Activated CD4-positive, CD25-positive, alpha-beta regulatory T cell treated with anti-CD3 and anti-CD28 coated beads, Interleukin-2, amount 50 U/mL, for 72 hours (primary cell): ENCODE data around the gene GLYATL1B.
"Not testable (repeated sequence)": the region's sequence is repeated elsewhere in the genome, so short reads cannot be mapped to it uniquely, and the experiment has no call there.

ENCODE experiments used
- DNase-seq: peaks from one replicate; pipeline ENCODE4 v3.0.0; 2021

GLYATL1B gene, protein sequence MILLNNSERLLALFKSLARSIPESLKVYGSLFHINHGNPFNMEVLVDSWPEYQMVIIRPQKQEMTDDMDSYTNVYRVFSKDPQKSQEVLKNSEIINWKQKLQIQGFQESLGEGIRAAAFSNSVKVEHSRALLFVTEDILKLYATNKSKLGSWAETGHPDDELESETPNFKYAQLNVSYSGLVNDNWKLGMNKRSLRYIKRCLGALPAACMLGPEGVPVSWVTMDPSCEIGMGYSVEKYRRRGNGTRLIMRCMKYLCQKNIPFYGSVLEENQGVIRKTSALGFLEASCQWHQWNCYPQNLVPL

DNA sequence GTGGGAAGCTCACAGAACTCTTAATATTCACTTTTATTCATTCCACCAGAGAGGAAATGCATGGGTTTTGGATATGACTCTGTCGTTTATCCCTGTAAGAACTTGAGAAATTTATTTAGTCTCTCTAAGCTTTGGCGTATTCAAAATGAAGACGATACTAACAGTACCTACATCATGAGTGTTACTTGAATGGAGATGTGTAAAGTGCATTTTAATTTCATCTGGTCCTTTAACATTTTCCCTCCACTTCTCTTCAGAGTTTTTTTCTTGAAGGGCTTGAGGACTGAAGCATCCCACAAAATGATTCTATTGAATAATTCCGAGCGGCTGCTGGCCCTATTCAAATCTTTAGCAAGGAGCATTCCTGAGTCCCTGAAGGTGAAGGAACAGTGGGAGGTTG lies at the start of gene GLYATL1B:
TSS of gene GLYATL1B (plus strand) at position 301 of the 400 bp plus-strand sequence. CDS start at position 301, 0 bp downstream.
- DNase-seq, result not testable (repeated sequence)

DNA sequence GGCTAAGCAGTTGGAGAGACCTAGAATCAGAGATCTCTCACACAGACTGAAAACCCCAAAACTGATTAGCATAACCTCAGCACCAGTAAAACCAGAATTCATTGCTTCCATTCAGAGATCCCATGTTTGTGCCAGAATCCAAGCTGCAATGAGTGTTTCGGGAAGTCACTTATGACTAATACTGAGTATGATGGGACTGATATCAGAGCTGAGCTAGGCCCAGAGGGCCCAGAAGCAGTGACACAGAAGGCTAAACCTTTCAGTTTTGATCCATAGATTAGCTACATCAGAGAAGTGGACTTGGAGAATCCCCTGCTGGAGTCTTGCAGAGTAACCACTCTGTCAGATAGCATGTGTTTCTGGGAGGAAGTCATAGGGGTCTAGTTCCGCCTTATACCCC lies 49.6 kb upstream of the GLYATL1B start:
- not testable (repeated sequence) for DNase-seq

DNA sequence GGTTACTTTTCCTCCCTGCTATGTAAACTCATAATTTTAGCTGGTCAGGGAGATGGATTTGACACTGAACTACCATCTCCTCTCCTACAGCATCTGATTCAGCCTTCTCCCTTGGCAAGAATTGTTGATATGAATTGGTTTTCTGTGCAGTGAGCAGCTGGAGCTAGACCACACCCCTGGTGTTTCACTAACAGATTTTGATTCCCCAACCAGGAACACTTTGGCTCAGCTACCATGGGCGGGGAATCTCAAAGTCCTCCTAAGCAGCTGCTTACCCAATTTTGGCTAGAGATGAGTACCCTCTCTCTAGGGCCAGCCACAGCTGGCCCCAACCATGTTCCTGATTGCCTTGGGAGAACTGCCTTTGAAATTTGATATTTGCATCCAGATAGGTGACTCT lies 48.7 kb upstream of the GLYATL1B start:
- DNase-seq, result not testable (repeated sequence)

DNA sequence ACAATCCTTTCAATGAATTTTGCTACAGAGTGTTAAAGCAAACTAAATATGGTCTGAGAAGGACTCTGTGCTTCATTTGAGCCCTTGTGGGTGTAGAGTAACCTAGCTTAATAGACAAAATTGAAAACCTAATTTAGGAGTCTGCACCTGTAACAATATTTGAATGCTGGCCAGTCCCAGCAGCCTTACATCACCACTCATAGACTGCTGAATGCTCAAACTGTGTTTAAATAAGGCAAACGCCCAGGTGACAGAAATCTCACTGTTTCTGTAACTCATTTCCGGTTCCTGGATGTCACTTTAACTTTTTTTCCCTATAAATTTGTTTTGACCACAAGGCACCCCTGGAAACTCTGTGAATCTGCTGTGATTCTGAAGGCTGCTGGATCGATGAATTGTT lies 45.5 kb upstream of the GLYATL1B start:
- no peak for DNase-seq

DNA sequence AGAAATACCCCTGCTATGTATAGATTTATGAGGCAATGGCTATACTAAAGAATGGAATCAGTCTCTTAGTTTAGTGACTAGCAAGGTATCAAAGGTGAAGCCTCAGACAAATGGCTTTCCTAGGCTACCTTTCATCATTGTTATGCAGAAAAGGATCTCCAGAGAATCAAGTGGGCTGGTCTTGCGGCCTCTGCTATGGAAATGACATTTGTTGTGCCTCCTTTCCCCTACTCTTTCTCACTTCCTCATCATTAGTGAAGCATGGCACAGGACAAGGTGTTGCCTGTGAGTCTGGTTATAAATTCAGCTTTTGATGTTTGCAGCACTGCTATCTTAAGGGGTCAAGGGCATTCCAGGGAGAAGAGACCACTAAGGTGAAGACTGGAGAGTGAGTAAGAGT lies 34.7 kb upstream of the GLYATL1B start:
- not testable (repeated sequence) for DNase-seq

DNA sequence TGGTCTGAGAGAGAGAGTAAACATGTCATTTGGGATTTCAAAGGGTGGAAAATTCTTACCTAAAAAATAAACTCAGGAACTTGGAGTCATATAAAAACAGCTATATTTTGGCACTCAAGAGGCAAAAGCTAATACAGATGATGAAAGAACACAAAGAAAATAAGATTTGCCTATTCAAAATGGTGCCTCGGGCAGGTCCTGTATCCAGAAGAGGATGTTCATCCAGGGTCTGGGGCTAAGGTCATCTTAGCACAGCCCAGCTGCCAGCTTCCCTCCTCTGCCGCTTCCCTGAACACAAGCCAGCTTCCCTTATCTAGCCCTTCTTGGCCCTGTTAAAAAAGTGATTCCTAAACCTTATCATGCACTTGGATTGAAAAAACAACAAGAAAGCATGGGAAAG lies 33.8 kb upstream of the GLYATL1B start:
- DNase-seq, result not testable (repeated sequence)

DNA sequence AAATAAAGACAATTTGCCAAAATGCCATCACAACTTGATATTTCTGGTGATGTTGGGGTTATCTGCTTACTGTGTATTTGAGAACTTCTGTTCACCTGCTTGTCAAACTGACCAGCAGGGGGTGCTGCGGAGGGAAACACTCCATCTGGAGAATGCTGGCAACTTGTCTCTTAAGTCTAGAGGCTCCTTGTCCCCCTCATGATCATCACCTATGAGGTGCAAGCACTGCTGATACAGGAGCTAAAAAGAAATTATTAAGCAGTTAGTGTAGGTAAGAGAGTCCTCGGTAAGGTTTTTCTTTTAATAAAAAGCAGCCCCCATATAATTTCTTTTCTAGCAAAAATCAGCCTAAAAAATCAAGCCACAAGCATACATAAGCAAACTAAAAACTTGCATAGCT lies 32.7 kb upstream of the GLYATL1B start:
- DNase-seq, result peak; percentile 81

DNA sequence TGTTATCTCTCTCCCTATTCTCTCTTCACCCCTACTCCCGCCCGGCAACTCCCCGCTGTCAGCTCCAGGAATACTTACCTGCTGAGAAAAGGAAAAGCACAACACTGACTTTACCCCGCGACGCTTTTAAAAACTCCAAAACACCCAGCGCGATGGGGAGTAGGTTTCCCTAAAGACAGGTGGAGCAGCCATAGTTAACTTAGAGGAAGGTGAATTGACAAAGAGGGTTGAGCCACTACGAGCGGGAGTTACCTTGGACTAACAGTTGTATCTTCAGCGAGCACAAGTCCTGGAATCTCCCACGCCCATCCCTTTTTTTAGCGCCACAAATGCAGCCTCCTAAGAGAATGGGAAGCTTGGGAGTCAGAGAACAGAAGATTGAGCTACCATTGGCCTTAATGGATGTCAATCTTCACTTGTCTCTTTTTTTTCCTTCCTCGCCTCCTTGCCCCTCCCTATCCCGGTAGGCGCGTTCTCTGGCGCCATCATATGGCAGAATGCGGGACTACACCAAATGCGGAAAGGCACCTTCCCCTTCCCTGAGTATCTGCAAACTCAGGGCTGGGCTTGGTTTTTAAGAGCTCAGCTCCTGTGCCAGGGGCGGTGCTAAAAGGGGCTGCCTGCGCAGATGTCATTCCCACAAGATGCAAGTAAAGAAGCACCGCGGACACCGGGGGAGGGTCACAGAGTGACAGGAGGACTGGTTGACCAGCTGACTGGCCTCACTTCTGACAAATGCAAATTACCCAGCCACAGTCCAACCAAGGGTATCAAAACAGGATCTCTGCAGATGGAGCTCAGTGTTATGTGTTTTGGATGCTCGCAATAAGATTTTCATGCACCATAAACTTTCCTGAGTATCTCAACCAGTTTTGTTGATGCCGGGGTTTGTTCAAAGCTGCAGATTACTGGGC lies 27.7 kb upstream of the GLYATL1B start:
- DNase-seq, result peak; percentile 86

DNA sequence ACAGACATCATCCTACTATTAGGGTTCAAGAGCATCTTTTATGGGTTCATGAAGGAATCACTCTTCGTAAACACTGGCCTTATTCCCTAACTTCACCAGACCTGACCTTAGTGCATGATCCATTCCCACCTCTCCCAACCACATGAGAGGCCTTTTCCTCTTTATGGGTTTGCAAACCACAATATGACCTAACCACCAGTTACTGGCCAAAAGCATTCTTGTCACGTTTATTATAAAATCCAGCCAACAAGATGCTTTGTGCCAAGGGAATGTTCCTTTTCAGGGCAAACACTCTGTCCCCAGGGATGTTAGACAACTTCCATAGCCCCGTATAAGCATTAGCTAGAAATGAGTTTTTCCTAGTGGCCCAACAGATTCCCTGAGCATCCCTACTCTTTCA lies 26.0 kb upstream of the GLYATL1B start:
- DNase-seq, result not testable (repeated sequence)

DNA sequence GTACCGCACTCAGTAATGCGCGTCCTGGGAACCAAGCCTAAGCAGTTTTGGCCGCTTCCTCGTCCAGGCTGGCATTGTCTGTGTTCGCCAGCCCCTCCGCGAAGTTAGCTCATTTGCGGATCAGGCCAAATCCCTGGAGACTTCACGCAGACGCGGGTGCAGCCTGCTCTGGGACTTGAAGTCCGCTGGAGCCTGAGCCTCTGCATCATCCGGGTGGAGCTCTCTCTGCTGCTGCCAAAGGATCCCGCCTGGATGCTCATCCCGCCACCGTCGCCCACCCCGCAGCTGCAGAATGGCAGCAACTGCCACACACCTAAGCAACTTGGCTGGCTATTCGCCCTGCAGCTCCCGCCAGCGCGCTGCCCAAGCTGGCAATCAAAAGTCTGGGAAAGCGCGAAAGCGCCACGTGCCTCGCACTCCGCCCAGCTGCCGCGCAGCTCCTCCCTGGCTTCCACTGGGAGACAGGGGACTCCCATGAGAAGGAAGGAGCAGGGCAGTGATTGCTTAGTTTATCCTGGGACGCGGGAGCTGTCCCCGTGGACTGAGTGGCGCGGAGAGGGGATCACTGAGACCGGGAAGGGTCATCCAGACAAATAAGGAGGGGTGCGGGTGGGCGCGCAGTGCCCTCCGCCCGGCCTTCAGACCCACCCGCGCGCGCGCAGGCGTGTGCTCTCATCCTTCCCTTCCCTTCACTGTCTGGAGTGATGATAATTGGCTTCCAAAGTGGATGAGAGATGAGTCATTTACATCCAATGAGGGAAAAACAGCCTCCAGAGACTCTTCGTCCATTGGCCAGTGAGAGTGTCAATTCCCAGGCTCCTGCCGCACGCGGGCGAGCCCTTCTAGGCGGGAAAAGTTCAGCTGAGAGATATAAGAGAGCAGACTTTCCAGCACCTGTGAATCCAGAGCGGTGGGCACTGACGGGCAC lies 23.2 kb upstream of the GLYATL1B start:
- DNase-seq, result no peak

DNA sequence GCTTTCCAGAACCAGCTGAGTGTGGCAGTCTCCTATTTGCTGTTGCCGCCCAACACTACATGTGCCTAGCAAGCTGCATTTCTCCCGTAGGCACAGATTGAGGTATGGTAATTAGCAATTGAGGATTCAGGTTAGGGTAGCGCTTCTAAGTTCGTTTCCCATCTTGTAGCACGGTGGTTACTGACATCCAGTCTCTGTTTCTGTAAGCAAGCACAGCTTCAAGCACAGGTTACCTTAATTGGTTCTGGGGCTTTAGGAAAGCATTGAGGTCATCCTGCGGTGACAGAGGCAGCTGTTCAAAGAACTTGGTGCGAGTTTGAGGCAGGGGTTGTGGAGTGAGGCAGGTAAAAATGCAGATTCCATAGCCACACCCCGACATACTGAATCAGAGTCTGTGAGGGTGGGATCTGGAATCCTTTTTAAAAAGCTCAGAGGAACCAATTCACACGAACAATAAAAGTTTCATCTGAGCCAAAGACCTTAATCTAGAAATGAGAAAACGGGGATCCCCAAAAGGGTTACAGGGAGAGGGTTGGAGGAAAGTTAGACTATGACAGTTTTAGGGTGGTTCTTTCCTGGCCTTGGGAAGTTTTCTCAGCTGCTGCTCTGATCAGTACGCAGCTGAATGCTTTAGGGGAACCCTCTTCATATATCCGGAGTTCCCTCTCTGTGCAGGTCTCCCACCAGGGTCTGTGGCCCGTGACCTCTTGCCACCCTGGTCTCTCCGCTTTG lies 21.9 kb upstream of the GLYATL1B start:
- not testable (repeated sequence) for DNase-seq

DNA sequence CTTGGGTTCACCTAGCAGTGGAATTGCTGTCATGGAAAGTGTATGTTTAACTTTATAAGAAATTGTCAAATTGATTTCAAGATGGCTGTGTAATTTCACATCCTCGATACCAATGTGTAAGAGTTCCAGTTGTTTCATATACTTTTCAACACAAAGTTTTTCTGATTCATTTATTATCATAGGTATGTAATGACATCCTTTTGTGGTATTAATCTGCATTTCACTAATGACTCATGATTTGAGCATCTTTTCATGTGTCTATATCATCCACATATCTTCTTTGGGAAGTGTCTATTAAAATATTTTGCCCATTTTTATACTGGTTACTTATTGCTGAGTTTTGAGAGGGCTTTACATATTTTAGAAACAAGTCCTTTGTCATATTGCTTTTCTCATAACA lies 17.0 kb upstream of the GLYATL1B start:
- DNase-seq, result no peak

DNA sequence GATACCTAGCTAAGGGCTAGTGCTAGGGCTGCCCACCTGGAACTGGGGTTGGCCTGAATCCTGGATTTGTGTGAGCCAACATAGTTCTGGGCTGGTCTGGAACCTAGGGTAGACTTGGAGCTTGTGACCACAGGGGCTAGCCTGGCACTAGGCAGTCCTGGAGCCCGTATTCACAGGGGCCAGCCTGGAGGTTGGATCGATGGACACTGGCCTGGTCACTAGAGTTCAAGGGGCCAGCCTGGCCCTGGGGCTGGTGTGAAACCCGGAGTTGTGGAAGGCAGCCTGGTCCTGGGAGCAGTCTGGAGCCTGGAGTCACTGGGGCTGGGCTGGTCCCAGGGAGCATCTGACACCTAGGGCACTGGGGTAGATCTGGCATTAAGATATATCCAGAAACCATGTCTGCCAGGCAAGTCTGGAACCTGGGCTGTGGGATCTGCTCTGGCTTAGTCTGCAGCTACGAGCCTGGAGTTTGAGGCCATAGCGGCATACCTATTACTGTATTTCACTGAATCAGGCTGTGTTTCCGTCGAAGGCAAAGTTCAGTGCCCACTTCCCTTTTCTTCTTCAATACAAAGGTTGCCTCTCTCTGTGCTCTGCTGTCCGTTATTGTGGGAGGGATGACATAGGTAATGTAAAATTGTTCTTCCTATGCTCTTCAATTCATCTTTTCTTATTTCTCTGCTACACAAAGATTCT lies 9.1 kb upstream of the GLYATL1B start:
- DNase-seq, result no peak

DNA sequence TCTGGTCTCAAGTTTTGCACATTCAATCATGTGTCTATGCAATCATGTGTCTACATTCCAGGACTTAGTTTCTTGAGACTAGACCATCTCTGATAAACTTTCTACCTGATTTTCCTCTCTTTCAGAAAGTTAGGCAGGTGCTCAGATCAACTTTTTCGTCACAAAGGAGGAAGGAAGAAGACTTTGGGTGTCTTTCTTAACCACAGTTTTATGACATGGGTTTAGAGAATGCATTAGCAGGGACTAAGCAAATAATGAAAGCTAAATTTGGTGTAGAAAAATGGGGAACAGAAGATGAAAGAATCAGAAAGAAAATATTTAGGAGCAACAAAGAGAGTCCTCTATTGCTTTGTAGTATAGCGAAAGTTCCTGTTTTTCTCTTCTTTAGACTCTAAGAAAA lies 7.7 kb upstream of the GLYATL1B start:
- no peak for DNase-seq

DNA sequence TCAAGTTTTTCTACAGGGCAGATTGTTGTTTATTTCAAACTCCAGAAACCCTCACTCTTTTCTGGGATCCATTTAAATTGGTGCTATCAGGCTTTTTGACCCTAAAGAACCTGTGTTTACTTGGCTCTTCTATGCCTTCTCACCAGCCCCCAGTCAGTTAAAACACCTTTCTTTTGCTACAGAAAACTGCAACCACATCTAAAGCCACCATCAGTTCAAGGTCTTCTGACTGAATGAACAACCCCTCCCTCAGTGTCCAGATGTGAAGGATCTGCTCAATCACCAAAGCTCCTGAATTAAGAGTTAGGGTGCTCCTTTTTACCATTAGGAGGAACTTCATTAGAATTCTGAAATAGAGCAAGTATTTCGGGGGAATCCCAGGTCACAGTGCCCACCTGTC lies 7.0 kb upstream of the GLYATL1B start:
- no peak for DNase-seq

DNA sequence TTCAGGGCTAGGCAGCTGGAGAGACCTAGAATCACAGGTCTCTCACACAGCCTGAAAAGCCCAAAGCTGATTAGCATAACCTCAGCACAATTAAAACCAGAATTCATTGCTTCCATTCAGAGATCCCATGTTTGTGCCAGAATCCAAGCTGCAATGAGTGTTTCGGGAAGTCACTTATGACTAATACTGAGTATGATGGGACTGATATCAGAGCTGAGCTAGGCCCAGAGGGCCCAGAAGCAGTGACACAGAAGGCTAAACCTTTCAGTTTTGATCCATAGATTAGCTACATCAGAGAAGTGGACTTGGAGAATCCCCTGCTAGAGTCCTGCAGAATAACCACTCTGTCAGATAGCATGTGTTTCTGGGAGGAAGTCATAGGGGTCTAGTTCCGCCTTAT lies 5.7 kb upstream of the GLYATL1B start:
- not testable (repeated sequence) for DNase-seq

DNA sequence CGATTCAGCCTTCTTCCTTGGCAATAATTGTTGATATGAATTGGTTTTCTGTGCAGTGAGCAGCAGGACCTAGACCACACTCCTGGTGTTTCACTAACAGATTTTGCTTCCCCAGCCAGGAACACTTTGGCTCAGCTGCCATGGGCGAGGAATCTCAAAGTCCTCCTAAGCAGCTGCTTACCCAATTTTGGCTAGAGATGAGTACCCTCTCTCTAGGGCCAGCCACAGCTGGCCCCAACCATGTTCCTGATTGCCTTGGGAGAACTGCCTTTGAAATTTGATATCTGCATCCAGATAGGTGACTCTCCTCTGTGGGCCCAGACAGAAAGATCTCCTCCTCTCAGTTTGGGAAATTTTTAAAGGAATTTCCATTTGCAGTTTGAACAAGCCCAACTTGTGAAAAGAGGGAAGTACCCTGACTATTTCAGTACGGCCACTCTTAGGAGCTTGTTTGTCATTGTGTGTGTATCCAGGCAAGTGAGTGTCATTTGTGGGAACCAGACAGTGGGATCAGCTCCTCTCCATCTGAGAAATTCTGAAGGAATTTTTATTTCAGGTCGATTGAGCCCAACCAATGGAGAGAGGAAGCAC lies 4.6 kb upstream of the GLYATL1B start:
- not testable (repeated sequence) for DNase-seq

DNA sequence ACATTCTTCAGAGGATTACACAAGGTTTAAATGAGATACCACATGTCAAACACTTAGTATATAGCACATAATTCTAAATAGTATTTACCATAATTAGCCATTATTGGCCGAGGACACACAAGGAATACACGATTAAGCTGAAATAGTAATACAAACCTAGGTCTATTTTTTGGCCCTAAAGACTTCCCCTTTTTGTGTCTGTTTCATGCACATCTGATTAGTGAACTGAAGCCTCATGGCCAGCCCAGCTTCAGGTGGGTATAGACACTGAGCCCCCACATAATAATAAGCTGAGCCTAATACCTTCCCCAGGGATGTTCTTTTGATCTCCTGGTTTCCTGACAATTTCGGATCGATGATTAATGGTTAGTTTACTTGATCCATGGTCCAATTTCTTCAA lies 2.1 kb downstream of the GLYATL1B start:
- DNase-seq, result no peak

DNA sequence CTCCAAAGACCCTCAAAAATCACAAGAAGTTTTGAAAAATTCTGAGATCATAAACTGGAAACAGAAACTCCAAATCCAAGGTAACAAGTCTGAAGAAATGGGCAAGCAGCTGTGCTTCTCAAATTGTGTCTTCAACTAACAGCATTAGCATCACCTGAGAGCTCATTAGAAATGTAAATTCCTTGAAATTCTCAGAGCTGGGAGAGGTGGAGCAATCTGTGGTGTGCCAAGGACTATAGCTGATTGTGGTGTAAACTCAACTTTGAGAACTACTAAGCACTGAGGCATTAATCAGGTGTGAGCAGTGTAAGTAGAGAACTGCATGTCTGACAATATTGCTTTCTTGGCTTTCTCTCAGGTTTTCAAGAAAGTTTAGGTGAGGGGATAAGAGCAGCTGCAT lies 7.5 kb downstream of the GLYATL1B start:
- not testable (repeated sequence) for DNase-seq

DNA sequence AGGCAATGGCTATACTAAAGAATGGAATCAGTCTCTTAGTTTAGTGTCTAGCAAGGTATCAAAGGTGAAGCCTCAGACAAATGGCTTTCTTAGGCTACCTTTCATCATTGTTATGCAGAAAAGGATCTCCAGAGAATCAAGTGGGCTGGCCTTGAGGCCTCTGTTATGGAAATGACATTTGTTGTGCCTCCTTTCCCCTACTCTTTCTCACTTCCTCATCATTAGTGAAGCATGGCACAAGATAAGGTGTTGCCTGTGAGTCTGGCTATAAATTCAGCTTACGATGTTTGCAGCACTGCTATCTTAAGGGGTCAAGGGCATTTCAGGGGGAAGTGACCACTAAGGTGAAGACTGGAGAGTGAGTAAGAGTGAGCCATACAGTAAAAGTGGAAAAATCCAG lies 9.1 kb downstream of the GLYATL1B start:
- DNase-seq, result not testable (repeated sequence)

DNA sequence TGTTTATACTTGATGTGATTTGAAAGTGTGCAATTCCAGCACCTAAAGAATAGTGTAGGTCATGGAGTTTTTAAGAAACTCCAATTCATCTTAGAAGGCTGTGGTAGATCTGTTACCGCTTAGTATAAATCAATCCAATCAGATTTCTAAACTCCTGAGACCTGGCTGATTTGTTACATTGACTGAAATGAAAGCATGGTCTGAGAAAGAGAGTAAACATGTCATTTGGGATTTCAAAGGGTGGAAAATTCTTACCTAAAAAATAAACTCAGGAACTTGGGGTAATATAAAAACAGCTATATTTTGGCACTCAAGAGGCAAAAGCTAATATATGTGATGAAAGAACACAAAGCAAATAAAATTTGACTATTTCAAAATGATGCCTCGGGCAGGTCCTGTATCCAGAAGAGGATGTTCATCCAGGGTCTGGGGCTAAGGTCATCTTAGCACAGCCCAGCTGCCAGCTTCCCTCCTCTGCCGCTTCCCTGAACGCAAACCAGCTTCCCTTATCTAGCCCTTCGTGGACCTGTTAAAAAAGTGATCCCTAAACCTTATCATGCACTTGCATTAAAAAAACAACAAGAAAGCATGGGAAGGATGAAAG lies 10.0 kb downstream of the GLYATL1B start:
- not testable (repeated sequence) for DNase-seq
